Hematopoietic multipotent progenitor cell treated with erythropoietin and hydrocortisone succinate and interleukin-3 and kit ligand, for 15 days (in vitro differentiated cells): ENCODE measurements around the gene ADAM15.

ENCODE experiments used
- DNase-seq: peaks from one replicate; pipeline ENCODE4 v3.0.0-alpha.2; 2015; ENCODE audit warnings: low spot score

ADAM15 gene

DNA sequence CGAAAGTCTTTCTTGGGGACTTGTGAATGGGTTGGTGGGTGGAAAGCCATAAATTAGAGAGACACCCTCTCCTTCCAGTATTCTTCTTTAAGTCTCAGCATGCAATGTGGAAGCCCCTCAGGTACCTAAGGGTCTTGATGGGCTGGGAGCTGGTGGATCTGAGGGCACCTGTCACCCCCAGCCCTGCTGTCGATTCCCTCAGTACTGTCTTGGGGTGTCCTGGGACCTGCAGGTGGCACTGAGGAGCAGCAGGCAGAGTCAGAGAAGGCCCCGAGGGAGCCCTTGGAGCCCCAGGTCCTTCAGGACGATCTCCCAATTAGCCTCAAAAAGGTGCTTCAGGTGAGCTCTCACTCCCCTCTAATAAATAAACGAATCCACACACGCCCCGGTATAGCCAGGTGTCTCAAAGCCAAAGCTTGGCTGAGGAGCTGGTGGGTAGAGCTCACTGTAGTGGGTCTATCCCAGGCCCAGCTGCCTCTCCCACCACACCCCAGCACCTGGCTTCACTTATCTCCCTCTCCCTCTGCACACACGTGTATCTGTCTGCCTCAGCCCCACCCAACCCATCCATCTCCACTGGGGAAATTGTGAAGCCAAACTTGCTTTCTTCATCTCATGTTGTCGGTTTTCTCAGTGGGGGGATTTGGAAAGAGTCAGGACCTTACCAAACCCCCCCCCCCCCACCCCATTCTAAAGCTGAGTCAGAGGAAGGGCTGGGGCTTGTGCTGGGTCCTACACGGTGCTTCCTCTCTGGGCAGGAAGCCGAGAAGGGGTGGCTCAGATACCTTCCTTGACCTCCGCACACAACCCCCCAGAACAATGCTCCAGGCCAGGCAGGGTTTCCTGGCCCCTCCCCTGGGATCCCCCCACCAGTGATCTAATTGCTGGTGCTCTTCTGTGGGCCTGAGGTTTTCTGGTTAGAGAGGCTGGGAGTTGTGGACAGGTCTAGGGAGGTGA is 1.6 kb downstream of the ADAM15 start:
- peak; percentile 53 for DNase-seq

DNA sequence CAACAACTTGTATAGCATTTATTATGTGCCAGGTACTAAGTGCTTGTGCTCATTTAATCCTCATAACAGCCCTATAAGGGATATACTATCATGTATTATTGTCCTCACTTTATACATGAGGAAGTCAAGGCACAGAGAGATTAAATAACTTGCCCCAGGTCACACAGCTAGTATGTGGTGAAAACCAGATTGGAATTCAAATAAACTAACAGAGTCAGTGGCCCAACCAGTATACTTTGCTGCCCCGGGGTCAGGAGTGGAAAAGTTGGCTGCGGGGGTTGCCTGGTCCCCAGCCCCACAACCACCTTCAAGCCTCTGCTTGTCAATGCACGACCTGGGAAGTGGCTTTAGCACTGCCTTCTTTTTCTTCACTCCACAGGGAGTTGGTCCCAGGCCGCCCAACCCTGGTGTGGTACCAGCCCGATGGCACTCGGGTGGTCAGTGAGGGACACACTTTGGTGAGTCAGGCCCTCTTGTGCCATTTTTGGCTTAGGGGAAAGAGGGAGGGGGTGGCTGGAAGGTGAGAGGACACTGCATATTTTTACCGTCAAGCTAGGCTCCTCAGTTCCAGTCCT is 2.5 kb downstream of the ADAM15 start:
- no peak for DNase-seq

DNA sequence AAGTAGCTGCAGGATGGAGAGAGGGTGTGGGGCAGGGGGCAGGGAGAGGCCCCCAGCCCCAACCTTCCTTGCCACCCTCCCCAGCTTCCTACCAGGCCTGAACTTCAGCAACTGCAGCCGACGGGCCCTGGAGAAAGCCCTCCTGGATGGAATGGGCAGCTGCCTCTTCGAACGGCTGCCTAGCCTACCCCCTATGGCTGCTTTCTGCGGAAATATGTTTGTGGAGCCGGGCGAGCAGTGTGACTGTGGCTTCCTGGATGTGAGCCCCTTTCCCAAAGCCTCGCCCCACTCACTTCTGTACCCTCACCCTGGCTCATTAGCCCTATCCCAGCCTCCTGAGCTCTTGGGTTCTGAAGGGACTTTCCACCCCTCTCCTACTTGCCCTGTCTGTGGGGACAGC is 6.0 kb downstream of the ADAM15 start:
- no peak for DNase-seq

DNA sequence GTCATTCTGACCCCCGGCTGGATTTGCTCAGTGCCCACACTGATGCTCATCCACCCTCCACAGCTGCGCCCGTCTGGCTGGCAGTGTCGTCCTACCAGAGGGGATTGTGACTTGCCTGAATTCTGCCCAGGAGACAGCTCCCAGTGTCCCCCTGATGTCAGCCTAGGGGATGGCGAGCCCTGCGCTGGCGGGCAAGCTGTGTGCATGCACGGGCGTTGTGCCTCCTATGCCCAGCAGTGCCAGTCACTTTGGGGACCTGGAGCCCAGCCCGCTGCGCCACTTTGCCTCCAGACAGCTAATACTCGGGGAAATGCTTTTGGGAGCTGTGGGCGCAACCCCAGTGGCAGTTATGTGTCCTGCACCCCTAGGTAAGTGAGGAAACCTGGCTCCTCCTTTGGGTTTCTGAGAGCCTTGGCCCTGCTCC is 6.7 kb downstream of the ADAM15 start:
- DNase-seq = no peak

DNA sequence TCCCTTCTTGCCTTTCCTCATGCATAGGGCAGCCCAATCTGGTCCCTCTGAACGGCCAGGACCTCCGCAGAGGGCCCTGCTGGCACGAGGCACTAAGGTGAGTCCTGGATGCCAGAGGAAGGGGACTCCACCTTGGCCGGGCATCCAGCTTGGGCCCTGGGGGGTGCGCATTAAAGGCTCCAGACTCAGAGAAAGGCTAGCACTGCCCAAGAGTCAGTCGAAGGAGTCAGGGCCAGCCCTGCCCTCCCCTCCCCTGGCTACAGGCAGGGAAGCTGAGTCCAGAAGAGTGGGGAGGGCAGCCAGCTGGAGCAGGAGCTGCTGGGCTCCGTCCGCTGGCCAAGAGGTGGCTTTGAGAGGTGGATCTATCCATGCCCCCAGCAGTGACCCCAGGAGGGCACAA is 9.6 kb downstream of the ADAM15 start:
- DNase-seq = no peak

DNA sequence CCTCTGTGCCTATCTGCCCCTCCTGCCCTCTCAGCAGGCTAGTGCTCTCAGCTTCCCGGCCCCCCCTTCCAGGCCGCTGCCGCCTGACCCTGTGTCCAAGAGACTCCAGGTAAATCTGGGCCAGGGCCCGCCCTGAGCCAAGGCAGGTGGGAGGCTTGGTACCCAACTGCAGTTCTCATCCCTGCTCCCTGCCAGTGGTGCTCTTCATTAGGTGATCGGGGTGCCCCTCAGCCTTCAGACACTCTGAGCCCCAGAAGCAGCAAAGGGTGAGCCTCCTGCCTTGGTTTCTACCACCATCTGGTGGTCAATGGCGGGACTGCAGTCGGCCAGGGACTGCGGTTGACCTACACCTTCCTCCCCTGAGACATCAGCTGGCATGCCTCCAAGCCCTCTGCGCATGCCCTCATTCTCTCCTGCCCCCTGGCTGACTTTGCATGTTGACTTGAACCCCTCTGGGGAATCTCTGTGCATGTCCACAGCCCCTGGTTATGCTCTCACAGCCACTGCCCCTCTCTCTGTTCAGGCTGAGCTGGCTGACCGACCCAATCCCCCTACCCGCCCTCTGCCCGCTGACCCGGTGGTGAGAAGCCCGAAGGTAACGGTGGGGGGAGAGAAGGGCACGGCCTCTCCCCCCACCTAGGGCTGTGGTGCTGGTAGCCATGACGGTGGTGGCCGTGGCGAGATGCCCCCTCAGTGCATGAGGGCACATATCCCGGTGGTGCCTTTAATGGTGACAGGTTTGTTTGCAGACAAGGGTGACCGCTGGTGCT is 10.4 kb downstream of the ADAM15 start:
- peak; percentile 91 for DNase-seq

DNA sequence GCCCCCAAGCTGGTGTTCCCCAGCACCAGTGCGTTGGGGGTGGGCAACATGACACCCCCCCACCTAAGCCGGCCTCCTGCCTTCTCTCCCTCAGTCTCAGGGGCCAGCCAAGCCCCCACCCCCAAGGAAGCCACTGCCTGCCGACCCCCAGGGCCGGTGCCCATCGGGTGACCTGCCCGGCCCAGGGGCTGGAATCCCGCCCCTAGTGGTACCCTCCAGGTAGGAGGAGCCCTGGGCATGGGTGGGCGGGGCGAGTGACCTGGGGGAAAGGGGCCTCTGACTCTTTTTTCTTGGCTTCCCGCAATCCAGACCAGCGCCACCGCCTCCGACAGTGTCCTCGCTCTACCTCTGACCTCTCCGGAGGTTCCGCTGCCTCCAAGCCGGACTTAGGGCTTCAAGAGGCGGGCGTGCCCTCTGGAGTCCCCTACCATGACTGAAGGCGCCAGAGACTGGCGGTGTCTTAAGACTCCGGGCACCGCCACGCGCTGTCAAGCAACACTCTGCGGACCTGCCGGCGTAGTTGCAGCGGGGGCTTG is 11.1 kb downstream of the ADAM15 start:
- DNase-seq = no peak

DNA sequence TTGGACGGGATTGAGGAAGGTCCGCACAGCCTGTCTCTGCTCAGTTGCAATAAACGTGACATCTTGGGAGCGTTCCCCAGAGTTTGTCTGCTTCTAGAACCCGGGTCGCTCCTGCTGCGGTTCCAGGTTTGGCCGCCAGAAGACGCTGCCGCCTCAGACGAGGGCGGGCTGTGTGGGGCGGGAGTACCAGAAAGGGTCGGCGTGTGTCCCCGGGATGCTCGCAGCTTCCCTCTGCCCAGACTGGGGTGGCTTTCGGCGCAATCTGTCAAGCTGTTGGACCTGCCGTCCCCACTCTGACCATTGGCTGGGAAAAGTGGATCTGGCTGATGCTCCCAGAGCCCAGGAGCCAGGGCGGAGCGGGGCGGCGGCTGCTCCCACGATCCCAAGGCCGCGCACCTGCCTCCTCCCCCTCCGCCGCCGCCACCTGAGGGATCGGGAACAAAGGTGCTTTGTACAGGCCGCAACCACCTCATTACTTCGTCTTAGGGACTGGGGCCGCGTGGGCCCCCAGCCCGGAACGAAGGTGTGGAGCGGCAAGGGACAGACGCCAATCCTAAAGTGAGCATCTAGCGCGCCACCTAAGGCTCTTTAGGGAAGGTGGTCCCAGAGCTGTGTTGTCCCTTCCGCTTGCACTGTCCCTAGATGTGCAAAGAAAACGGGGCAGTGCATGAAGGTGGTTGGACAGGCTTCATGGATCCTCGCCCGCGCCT is 11.7 kb downstream of the ADAM15 start:
- DNase-seq = peak; percentile 64

DNA sequence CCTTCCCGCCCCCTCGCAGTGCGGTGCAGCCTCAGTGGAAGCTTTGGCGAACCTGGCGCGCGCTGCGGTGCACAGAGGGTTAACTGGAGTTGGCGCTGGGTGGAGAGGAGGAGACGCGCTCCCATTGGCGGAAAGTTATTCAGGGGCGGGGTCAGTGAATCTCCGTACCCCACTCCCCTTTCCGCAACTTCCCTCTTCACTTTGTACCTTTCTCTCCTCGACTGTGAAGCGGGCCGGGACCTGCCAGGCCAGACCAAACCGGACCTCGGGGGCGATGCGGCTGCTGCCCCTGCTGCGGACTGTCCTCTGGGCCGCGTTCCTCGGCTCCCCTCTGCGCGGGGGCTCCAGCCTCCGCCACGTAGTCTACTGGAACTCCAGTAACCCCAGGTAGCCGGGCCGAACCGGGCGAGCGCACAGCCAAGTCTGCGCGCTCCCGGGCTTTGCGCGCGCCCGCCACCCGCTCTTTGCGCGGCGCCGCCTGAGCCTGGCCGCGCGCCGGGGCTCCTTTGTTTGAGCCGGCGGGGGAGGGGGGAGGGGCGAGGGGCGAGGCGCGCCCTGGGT is 12.5 kb downstream of the ADAM15 start, which contains the start of gene EFNA4:
Gene EFNA4 (plus strand): TSS at position 191 of the 561 bp plus-strand sequence. CDS start 84 bp downstream, at position 275.
- DNase-seq = peak; percentile 55

DNA sequence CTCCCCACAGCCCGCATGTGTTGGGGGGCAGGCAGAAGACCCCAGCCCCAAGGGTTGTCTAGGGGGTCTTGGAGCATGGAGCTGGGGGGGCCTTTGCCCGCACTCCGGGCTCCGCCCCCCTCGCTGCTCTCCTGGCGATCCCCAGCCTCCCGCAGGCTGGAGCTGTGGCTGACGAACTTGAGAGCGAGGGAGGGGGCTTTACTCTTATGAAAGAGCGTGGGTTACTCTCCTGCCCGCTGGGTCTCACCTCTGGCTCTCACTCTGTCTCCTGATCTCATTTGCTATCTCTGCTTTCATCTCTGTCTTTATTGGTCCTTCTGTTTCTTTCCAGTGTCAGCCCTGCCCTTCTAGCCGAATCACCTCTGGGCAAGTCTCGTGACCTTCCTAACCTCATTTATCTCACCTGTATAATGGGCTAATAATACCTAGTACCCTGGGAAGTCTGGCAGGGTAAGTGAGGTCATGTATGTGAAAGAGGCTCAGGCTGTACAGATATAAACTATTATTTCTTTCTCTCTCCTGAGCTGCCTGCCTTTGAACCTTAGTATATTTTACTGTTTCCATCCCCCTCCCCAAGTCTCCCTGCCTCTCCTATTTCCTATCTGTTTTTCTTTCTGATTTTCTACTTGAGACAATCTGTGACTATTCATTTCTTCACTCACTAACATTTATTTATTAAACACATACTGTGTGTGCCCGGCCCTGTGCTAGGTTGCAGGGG is 13.2 kb downstream of the ADAM15 start:
- no peak for DNase-seq

DNA sequence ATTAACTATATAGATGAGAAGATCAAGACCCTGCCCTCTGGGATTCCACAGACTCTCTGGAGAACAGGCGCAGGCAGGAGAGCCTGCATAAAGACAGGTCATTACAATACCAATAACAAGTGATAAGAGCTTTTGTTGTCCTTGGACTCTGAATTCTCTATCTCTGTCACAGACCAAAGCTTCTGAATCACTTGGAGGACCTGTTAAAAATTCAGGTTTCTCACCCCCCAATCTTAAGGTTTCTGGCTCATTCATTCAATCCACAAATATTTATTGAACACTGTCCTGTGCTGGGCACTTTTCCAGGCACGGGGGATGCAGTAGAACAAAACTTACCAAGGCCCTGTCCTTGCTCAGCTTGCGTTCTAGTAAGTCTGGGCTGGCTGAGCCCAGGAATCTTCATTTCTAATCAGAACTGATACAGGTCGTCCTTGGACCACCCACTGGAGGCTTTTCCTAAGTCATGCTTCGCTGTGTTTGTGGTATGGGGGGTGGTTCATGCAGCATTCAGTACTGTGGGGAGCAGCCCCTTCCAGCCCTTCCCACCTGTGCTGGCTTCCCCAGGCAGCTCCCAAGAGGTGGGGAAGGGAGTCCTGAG is 13.8 kb downstream of the ADAM15 start:
- no peak for DNase-seq

DNA sequence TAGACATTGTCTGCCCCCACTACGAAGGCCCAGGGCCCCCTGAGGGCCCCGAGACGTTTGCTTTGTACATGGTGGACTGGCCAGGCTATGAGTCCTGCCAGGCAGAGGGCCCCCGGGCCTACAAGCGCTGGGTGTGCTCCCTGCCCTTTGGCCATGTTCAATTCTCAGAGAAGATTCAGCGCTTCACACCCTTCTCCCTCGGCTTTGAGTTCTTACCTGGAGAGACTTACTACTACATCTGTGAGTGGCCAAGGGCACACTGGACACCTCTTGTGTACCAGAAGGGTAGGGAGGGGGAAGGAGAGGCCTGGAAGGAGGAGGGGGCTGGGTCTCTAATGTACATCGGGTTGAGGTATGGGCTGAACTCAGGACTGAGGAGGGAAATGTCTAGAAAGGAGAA is 15.7 kb downstream of the ADAM15 start:
- no peak for DNase-seq

DNA sequence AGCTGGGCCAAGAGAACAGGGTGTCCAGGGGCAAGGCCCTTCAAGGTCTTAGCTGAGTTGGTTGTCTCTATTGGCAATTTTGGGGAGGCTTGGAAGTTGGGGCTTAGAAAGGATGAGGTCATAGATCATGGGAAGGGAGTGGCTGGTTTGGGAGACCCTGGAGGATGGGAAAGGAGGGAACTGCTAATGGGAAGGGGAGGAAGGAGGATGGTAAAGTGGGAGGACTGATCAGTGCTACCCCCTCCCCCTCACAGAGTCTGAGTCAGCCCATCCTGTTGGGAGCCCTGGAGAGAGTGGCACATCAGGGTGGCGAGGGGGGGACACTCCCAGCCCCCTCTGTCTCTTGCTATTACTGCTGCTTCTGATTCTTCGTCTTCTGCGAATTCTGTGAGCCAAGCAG is 17.5 kb downstream of the ADAM15 start:
- no peak for DNase-seq

DNA sequence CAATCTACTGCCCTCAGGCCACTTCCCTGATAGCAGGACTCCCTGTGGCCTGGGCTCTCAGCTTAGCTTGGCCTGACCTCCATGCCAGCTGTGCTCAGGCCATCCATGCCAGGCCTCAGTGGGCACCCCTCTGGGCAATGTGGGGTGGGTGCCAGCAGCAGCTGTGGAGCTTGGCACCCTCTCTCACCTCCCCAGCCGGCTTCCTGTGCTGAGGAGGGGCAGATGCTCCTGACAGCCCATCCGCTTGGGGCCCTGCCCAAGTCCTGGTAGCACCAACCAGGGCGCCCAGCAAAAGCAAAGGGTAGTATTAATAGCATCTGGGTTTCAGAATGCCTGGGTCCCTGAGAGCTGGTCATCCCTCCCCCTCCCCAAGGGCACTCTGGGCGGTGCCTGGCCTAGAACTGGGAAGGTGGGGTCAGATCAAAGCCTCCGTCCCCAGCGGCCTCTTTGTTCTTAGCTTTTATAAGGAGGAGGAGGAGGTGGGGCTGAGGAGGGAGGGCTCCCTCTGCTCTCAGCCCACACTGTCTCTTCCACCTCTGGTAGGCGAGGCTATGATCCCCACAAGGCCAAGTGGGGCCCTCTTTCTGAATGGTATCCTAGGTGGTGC is 18.5 kb downstream of the ADAM15 start:
- DNase-seq = no peak

DNA sequence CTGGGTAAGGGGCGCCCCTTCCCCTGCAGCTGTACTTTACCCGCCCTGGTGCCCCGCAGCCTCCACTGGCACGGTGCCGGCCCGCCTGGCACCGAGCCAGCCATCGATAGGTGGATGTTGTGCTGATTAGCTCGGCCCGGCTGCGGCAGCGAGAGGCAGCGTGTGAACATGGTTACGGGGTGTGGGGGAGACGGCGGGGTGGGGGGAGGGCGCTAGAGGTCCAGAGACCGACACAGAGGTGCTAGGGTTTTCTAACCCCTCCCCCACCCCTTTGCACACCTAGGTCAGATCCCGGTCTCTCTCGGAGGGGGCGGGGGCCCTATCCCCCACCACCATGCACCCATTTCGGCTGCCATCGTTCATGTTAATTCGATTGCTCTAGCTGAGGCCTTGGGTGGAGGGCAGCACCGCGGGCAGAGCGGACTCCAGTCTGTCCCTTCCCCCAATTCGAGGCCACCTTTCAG is 19.1 kb downstream of the ADAM15 start:
- no peak for DNase-seq

DNA sequence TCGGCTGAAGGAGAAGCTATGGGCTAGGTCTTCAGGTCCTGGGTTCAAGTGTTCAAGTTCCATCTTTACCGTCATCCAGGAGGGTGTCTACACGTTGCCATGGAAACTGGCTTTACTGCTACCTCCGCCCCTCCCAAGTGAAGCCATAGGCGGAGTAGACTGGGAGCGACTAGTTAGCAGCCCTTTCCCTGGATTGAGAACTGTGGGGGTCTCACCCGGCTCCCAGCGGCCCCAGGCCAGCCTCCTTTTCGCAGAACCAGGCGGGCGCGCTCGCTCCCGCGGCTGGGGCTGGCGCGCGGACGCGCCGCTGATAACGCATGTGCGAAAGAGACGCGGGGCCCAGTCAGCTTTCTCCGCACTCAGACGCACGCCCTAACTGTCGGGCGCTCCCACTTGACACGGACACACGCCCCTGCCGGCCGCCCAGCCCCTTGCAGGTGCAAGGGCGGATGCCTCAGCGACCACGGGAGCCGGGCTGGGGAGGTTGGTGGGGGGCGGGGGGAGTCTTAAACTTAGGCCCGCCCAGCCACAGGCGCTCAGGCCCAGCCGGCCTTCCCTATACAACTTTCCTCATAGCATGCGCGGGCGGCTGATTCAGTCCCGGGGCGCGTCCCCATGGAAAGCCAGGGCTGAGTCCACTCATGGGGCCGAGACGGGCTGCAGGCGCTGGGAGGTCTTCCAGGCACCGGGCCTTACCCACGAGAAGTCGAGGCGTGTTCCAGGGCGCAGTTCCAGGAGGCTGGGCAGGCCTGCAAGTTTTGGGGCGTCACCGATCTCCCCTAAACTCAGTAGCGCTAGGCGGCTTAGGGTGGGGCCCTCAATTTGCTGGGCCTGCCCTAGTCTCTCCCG is 19.8 kb downstream of the ADAM15 start:
- DNase-seq = peak; percentile 85

DNA sequence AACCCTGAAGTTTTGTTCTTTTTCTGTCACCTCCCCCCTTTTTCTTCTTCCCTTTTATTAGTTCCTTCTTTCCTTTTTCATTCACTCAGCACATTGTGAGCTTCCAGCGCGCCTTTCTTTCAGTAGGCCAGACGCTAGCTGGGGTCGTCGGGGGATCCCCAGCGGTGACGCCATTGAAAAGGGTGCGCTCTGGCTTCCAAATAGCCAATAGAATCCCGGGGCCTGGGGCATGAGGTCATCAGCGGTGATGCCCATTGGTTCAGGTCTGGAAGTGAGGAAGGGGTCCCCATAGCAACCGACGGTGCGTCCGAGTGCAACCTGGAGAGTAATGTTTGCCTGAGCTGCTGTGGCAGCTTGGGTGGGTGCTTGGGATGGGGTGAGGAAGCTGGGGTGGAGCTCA is 20.6 kb downstream of the ADAM15 start:
- no peak for DNase-seq

DNA sequence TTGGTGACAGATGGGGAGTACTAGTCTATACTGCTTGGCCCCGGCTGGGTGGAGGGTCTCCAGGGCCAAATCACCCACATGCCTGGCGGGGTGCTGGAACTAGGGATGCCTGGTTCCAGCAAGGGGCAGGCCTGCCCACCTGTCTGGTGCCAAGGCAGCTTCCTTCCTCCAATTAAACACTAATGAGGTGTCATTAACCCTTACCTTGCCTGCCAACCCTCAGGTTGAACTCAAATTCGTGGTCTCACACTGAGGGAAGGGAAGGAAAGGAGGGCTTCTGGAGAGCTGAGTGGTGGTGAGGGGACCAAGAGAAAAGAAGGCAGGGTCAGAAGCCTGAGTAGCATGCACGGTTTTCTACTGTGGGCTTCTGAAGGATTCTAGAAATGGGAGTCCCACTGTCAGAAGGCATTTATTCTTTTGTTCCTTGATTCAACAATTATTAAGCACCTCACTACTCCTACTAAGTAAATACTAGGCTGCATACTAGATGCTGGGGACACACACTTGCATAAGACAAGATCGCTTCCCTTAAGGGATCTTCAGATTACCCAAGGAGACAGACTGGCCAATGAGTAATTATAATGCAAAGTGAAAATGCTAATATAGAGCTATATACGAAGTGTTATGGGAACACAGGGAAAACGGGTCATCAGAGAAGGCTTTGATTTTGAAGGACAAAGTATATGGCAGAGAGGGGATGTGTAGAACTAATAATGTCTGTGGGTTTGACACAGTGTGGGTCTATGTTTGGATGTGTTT is 21.6 kb downstream of the ADAM15 start:
- no peak for DNase-seq
